Sigmoid colon (tissue), 4 donors: ENCODE measurements around the gene PRG3.

Source experiments
- EP300 ChIP-seq, 4 donors: sonication (generic); formaldehyde crosslinking; IDR thresholded peaks; one replicate each; pipeline ENCODE4 v1.6.1; 2017; ENCODE audit warnings: antibody characterized with exemption in 4 of 4
- TF ChIP-seq, protein P1 (sequence below), 4 experiments: fragments of 450-650 bp in 3 of 4; fragments of 200-600 bp in 1 of 4; IDR thresholded peaks; one replicate each; pipeline ENCODE4 v1.5.1; 2016 to 2019; ENCODE audit warnings: antibody characterized with exemption in 4 of 4, mild to moderate bottlenecking in 3 of 4, moderate library complexity in 2 of 4

DNA sequence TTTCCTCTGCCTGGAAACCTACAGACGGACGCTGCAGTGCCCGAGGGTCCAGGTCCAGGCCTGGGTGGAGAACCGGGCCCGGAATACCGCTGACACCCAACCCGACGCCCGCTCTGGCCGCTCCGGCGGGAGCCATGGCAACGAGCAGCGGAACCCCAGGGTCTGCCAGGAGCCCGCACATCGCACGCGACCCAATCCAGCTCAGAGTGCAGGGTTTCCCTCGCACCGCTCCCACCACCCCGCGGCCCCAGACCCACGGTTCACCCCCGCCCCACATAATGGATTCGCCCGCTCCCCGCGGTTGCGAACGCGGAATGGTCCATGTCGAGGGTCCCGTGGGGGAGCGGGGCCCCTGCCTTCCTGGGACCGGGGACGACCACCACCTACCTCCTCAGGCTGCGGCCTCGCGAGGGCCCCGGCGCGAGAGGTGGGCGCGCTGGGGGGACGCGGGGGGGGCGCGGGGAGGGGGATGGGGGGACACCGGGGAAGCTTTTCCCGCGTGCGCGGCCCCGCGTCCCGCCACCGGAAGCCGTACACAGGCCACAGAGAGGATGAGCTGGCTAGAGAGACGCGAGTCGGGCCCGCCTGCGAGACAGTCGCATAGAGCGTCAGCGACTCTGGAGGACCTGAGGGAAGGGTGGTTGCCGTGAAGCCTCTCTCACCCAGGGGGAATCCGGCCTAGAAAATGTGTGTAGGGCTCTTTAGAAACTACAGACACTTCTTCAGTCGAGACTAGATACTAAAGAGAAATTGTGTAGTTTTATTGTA lies 45.4 kb downstream of the PRG3 start, which contains the start of gene SSRP1:
- TF ChIP-seq EP300 (IDR thresholded peaks at IDR 0.05) = no peak
- TF ChIP-seq, protein P1, sequence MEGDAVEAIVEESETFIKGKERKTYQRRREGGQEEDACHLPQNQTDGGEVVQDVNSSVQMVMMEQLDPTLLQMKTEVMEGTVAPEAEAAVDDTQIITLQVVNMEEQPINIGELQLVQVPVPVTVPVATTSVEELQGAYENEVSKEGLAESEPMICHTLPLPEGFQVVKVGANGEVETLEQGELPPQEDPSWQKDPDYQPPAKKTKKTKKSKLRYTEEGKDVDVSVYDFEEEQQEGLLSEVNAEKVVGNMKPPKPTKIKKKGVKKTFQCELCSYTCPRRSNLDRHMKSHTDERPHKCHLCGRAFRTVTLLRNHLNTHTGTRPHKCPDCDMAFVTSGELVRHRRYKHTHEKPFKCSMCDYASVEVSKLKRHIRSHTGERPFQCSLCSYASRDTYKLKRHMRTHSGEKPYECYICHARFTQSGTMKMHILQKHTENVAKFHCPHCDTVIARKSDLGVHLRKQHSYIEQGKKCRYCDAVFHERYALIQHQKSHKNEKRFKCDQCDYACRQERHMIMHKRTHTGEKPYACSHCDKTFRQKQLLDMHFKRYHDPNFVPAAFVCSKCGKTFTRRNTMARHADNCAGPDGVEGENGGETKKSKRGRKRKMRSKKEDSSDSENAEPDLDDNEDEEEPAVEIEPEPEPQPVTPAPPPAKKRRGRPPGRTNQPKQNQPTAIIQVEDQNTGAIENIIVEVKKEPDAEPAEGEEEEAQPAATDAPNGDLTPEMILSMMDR (IDR thresholded peaks at IDR 0.05) = no peak
